Measurements from ENCODE around the gene MRPL49. TPM values are rescaled to one million over a fixed set of nuclear protein-coding genes. Genes with fewer than 3 reads are reported as not detected.
A peak's percentile ranks its signal among the peaks of the same experiment; 100 is the strongest.

MRPL49 gene
- 53.7 TPM for total RNA-seq
- long read RNA-seq, transcript MRPL49-201 (4 exons, 2,019 nt), result major isoform, 92 of 105 reads
- long read RNA-seq, transcript MRPL49-202 (4 exons, 2,065 nt), result minor isoform, 5 of 105 reads
- long read RNA-seq, partial matches to known transcripts, result 2 of 105 reads
- long read RNA-seq, other reads (novel, unspliced or antisense), result 5 of 105 reads

GRCh38 chr11:65121865-65122696, at the start of gene MRPL49, which contains the start of gene FAU:
Gene MRPL49 (plus strand): TSS chr11:65122321. CDS start chr11:65122347, 26 bp downstream.
Gene FAU (minus strand): TSS chr11:65122134. CDS start chr11:65121813, 321 bp downstream.
- peak; percentile 100 for DNase-seq

GRCh38 chr11:65072631-65072966, 49.5 kb upstream of the MRPL49 start:
- no peaks in the 10 kb centered on the region for H3K36me3 ChIP-seq
- no peak for ATAC-seq
- H3K9me3 ChIP-seq, result no peaks in the 10 kb centered on the region
- H3K4me3 ChIP-seq, result no peak overlapping the region
- H3K27me3 ChIP-seq, result no peaks in the 10 kb centered on the region
- DNase-seq, result no peak
- no peak overlapping the region for H3K27ac ChIP-seq
- TF ChIP-seq CTCF (IDR thresholded peaks at IDR 0.05), result no peak
- H3K4me1 ChIP-seq, result no peaks in the 10 kb centered on the region
- intact Hi-C loops (cut with DNase I), result no loop called here

More at GRCh38 chr11:65121865-65122696, at the start of gene MRPL49, which contains the start of gene FAU:
- Histone ChIP-seq H3K9me3 (no peaks in the 10 kb centered on the region), H3K27me3 (no peaks in the 10 kb centered on the region), H3K4me1 (peaks cover 20% of the 10 kb centered on the region), H3K4me3 (peak within 1 kb of the TSS; percentile 97), H3K36me3 (peaks cover 64% of the 10 kb centered on the region), H3K27ac (peak within 1 kb of the TSS; percentile 93)
- no peak for TF ChIP-seq CTCF (IDR thresholded peaks at IDR 0.05)
- ATAC-seq, result peak; percentile 90
- intact Hi-C loops (cut with DNase I), result no loop called here

- DNase-seq (no peak), ATAC-seq (no peak)
- H3K9me3 ChIP-seq, result no peaks in the 10 kb centered on the region
- H3K36me3 ChIP-seq, result no peaks in the 10 kb centered on the region
- H3K4me1 ChIP-seq, result no peaks in the 10 kb centered on the region
- H3K27me3 ChIP-seq, result no peaks in the 10 kb centered on the region
- intact Hi-C loops (cut with DNase I), result no loop called here
- no peak for TF ChIP-seq CTCF (IDR thresholded peaks at IDR 0.05)
- no peak overlapping the region for H3K27ac ChIP-seq
- no peak overlapping the region for H3K4me3 ChIP-seq
These were observed 44.7 kb upstream of the MRPL49 start for GRCh38 chr11:65077451-65077850.

GRCh38 chr11:65078151-65078550, 44.0 kb upstream of the MRPL49 start:
- peak; percentile 56 for TF ChIP-seq CTCF (IDR thresholded peaks at IDR 0.05)
- H3K27ac ChIP-seq, result no peak overlapping the region
- intact Hi-C loops (cut with DNase I), result no loop called here
- no peak overlapping the region for H3K4me3 ChIP-seq
- no peaks in the 10 kb centered on the region for H3K9me3 ChIP-seq
- ATAC-seq (peak; percentile 88), DNase-seq (peak; percentile 78)
- no peaks in the 10 kb centered on the region for H3K4me1 ChIP-seq
- H3K27me3 ChIP-seq, result no peaks in the 10 kb centered on the region
- H3K36me3 ChIP-seq, result no peaks in the 10 kb centered on the region

- Histone ChIP-seq H3K9me3 (no peaks in the 10 kb centered on the region), H3K27me3 (no peaks in the 10 kb centered on the region), H3K4me1 (no peaks in the 10 kb centered on the region), H3K36me3 (no peaks in the 10 kb centered on the region), H3K27ac (no peak overlapping the region), H3K4me3 (no peak overlapping the region)
- intact Hi-C loops (cut with DNase I), result no loop called here
- no peak for TF ChIP-seq CTCF (IDR thresholded peaks at IDR 0.05)
- DNase-seq, result no peak
- ATAC-seq, result no peak
These were observed 43.3 kb upstream of the MRPL49 start for GRCh38 chr11:65078786-65079342.
